Activated CD4-positive, alpha-beta T cell treated with anti-CD3 and anti-CD28 coated beads, Interleukin-2, Interleukin-6, amounts not matched to agents 100 ng/mL and 50 ng/mL, durations not matched to agents 16 hours and 8 hours (primary cell): ENCODE measurements around the gene MYO15A.
"Not testable (repeated sequence)": the region's sequence is repeated elsewhere in the genome, so short reads cannot be mapped to it uniquely, and the experiment has no call there.

Source experiments
- DNase-seq: peaks from one replicate; pipeline ENCODE4 v3.0.0-alpha.2; 2020

MYO15A gene

GRCh38 chr17:18185832-18186626 lies 77.5 kb downstream of the MYO15A start:
- DNase-seq: peak; percentile 30

GRCh38 chr17:18186627-18186982 lies 78.0 kb downstream of the MYO15A start:
- no peak for DNase-seq

- no peak for DNase-seq
These were observed 78.7 kb downstream of the MYO15A start for GRCh38 chr17:18187226-18187625.

GRCh38 chr17:18187821-18188761 lies 79.5 kb downstream of the MYO15A start:
- DNase-seq: peak; percentile 63

GRCh38 chr17:18190628-18191235 lies 82.2 kb downstream of the MYO15A start:
- DNase-seq: no peak

- DNase-seq: no peak
These were observed 82.7 kb downstream of the MYO15A start for GRCh38 chr17:18191236-18191667.

GRCh38 chr17:18191967-18192366 lies 83.4 kb downstream of the MYO15A start:
- no peak for DNase-seq

- DNase-seq: no peak
These were observed 85.8 kb downstream of the MYO15A start for GRCh38 chr17:18194394-18194793.

- no peak for DNase-seq
These were observed 86.2 kb downstream of the MYO15A start for GRCh38 chr17:18194804-18195203.

GRCh38 chr17:18195246-18195645 lies 86.7 kb downstream of the MYO15A start:
- DNase-seq: no peak

GRCh38 chr17:18197535-18198194 lies 89.1 kb downstream of the MYO15A start:
- no peak for DNase-seq

GRCh38 chr17:18198530-18198929 lies 90.0 kb downstream of the MYO15A start:
- no peak for DNase-seq

GRCh38 chr17:18201108-18201507 lies 92.6 kb downstream of the MYO15A start:
- DNase-seq: no peak

GRCh38 chr17:18203308-18203707 lies 94.8 kb downstream of the MYO15A start:
- no peak for DNase-seq

GRCh38 chr17:18205861-18206260 lies 97.3 kb downstream of the MYO15A start:
- no peak for DNase-seq

- no peak for DNase-seq
These were observed 98.4 kb downstream of the MYO15A start for GRCh38 chr17:18206962-18207361.

GRCh38 chr17:18208092-18208491 lies 99.5 kb downstream of the MYO15A start:
- DNase-seq: no peak

GRCh38 chr17:18213666-18214270 lies 105.2 kb downstream of the MYO15A start:
- no peak for DNase-seq

GRCh38 chr17:18216906-18217305 lies 108.3 kb downstream of the MYO15A start:
- not testable (repeated sequence) for DNase-seq

GRCh38 chr17:18217412-18218015 lies 109.0 kb downstream of the MYO15A start:
- DNase-seq: peak; percentile 85

GRCh38 chr17:18218756-18219415 lies 110.3 kb downstream of the MYO15A start:
- no peak for DNase-seq

GRCh38 chr17:18224053-18224386 lies 115.5 kb downstream of the MYO15A start:
- no peak for DNase-seq
